HPDE6-E6E7 (cell line): ENCODE results near the gene SMAD3.

Source experiments
- DNase-seq: peaks from one replicate; pipeline ENCODE4 v3.0.0; 2011; ENCODE audit warnings: missing footprints; ENCODE audit errors: extremely low spot score

Gene SMAD3

DNA sequence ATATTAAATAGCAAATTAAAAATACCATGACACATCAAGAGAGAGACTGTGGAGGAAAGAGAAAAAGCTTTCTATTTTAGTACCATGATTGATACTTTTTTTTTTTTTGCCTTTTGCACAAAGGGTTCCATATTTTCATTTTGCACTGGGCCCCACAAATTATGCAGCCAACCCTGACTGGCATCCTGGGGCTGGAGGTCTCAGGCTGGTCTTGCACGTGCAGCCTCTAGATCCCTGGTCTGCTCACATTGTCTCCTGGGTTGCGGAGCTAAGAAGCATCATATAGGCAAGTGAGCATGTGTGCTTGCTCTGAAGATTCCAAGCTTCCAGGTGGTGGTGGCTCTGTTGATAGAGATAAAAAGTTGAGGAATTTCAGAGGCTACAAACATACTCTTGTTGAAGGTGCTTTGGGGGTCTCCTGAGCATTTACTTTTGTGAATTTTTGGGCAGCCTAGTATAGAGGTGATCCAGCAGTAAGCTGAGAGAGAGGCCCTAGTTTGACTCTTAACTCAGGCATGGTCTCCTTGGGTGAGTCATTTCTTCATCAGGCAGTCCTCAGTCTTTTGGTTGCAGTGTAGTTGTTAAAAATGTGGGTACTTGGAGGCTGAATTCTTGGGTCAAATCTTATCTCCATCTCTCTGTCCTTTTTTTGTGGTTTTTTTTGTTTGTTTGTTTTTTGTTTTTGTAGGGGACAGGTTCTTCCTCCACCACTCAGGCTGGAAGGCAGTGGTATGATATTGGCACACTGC is 31.3 kb downstream of the SMAD3 start:
- DNase-seq: no peak

DNA sequence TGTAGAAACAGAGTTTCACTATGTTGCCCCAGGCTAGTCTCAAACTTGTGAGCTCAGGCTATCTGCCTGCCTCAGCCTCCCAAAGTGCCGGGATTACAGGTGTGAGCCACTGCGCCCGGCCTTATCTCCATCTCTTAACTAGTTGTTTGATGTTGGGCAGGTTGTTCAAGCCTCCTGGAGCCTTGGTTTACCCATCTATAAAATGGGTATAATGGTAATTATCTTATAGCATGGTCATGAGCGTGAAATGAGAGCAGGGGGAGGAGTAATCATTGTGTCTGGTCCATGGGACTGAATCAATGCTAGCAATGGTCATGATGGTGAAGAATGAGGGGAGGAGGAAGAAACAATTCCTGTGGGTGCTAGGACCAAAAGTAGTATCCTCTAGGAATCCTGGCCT is 32.0 kb downstream of the SMAD3 start:
- no peak for DNase-seq

DNA sequence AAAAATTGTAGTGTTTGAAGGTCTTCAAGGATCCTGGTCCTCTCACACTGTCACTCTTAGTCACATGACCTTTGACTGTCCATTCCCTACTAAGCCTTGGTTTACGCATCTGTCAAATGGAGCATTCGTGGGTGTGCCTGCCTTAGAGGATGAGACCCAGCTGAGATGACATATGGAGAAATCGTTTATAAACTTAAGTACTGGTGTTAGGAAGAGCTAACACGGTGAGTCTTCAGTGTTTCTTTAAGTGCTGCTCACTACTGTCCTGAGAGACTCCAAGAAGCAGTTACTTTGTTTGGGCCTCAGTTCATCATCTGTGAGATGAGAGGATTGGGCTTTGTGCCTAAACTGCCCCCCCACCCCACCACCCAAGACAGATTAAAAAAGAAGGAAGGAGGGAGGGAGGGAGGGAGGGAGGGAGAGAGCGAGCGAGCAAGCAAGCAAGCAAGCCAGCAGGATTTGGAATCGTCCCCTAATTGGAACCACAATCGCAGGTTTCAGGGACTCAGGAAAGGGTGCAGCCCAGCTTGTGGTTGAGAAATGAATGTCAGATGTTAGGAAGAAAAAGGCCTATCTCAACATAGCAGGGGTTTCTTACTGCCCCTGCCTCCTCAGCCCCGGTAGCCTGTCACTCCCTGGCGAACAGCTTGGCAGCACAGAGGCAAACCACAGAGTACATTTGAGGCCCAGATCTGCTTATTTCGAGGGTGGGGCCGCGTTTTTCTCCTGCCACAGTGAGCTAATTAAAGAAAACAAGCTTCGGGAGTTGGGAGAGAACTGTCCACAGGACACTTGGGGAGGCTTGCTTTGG is 32.7 kb downstream of the SMAD3 start:
- no peak for DNase-seq

DNA sequence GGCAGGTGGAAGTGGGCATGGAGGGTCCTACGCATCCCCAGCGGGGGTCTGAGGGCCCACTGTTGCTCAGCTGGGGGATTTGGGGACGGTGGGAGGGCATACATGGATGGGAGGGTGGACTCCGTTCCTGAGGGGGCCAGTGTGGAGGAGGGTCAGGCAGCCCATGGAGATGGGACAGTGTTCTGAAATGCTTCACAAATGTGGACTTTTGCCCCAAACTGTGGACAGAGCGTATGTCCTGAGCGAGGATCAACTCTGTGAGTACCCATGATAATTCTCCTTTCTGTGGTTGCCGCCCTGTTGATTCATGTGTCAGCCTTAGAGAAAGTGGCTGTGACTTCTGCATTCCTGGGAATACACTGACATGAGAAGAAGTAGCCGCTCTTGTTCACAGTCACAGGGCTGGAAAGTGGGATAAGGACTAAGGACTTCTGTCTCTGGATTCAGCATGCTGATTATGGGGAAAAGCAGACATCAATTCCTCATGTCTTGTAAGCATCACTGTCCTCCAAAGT is 33.4 kb downstream of the SMAD3 start:
- DNase-seq: no peak

DNA sequence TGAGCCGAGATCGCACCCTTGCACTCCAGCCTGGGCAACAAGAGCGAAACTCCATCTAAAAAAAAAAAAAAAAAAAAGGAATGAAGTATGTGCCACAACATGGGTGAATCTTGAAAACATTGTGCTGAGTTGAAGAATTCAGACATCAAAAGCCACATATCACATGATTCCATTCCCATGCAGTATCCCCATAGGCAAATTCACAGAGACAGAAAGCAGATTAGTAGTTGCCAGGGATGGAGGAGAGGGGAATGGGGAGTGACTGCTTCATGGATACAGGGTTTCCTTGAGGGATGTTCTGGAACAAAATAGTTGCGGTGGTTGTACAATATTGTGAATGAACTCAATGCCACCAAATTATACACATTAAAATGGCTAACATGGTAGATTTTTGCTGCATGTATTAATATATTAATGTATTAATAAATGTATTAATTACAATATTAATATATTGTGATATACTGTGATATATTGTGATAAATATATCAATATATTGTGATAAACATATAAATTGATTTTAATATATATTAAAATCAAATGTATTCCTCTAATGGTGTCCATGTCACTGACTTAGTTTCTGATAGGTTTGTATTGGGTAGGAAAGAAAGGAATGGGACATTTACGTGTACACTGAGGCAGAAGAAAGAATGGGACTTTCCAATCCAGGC is 34.9 kb downstream of the SMAD3 start:
- DNase-seq: no peak

DNA sequence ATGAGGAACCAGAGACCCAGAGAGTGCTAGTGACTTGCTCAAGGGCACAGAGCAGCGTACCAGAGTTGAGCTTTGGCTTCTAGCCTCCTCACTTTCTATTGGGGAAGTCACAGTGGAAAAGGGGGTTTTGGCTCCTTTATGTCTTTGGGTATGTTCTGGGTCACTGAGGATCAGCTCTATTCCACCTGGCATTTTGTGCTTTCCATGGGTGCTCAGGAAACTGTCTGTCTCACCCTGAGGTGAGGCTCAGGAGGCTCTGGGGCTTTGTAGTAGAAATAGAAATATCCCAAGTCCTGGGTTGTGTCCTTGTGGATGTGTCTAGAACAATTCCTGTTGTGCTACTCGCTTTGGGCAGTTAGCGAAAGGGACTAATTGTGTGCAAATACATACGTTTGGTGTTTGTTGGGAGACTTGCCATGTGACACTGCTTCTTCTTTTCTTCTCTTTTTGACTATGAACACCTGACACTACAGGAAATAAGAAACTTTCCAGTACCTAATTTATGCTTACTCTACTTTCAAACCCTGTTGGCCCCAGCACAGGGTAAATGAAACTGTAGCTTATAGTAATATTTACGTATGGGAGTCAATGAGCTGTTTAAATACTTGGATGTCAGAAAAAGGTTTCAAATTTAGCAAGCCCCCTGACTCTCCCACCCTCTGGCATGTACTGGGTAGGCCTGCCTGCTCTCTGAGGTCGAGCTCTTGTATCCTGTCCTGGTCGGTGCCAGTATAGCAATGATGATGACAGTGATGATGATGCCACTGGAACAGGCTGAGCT is 35.6 kb downstream of the SMAD3 start:
- DNase-seq: no peak

DNA sequence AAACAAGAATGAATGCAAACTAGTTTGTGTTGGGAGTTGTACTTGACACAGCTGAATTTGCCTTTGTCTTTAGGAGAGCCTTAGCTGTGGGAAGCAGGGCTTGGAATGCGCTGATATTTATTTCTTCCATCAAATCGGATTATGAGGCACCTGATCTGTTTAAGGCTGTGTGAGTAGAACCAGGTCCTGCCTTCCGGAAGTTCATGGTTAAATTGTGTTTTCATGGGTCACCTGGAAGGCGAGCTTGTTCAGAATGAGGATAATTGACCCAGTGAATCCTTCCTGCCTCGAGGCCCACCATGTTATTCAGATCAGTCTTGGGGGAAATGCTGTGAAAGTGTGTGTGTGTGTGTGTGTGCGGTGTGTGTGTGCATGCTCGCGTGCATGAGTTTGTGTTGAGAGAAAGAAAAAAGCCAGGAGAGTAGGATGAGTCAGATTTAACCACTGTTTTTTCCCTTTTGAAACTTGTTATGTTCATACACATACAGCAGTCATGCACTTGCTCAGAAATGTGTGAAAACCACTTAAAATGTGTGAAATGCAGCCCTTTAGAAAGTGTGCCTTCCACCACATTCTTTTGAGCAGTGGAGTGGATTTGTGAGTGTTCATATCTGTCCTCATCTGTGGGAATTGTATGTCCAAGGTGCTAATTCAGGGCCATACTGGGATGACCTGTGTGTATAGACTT is 36.7 kb downstream of the SMAD3 start:
- DNase-seq: no peak

DNA sequence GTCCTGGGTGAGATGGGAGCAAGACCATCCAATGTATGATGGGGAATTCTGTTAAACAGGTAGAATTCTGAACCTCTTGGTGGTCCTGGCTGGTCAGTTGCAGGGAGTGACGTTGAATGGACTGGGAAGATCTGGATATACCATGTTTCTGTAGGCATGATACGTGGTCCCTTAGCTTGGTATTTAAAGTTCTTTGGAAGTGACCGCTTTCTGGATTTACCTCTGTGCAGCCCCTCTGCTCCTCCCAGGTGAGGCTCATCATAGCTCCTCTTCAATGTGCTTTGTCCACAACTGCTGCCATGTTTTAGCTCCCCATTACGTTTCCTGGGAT is 37.2 kb downstream of the SMAD3 start:
- DNase-seq: no peak

DNA sequence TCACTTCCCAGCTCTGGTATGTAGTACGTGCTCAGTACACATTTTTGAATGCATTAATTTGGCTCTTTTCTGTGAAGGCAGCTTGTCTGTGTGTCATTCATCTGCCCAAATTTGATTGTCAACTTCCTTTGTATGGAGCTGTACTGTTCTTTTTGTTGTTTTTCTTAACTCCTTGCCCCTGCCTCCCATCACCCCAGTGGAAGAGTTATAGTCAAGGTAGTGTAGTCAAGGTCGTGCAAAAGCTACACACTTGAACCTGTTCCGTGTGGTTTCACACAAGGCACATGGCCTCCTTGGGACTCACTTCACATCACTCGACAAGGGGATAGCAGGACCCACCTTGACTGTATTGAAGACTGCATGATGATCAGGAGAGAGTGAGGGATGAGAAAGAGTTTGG is 37.6 kb downstream of the SMAD3 start:
- no peak for DNase-seq

DNA sequence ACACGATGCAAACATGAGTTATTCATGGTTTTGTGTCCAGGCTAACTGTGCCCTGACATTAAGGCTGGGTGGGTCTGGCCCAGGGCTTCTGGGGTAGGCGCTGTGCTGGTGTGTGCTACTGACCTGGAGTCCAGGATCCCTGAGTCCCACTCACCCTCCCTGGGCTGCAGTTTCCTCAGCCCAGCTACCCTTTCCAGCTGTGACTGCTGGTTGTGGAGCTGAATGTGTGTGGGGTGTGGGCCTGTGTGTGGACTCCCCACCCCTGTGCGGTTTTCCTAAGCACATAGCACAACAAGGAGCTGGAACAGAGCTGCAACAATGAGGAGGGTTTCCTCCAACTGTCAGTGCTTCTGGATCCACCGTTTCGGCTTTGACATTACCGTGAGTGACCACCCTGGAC is 38.0 kb downstream of the SMAD3 start:
- no peak for DNase-seq

DNA sequence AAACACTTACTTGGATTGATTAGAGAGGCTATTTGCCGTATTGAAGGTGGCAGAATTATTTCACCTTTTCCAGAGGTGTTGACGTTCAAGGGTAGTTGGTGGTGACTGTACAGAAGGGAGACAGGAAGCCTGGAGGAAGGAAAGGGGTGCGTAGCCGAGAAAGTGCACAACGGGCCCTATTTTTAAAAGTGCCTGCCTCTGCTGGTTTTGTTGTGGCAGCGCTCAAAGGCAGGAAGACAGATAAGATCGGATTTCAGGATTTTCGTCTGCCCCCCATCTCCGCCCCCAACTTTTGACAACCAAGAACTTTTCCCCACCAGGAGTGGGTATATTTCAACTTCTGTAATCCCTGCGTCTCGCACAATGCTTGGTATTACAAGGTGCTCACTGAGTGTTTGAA is 38.5 kb downstream of the SMAD3 start:
- no peak for DNase-seq

DNA sequence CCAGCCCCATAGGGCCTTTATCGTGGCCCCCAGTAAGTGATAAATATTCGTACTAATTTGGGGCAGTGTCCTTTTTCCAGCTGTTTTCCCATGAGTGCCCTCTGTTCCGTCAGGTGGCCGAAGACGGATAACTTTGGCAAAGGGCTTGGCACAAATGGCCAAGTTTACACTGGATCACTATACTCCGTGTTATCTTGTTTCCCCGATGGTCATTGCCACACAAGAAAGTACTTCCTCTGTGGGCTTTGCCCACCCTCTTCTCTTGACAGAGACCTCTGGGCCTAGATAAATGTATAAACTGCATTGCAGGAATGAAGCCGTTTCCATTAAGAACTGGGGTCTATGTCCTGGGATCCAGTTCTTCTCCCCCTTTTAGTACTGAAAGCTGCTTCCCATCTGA is 39.1 kb downstream of the SMAD3 start:
- no peak for DNase-seq

DNA sequence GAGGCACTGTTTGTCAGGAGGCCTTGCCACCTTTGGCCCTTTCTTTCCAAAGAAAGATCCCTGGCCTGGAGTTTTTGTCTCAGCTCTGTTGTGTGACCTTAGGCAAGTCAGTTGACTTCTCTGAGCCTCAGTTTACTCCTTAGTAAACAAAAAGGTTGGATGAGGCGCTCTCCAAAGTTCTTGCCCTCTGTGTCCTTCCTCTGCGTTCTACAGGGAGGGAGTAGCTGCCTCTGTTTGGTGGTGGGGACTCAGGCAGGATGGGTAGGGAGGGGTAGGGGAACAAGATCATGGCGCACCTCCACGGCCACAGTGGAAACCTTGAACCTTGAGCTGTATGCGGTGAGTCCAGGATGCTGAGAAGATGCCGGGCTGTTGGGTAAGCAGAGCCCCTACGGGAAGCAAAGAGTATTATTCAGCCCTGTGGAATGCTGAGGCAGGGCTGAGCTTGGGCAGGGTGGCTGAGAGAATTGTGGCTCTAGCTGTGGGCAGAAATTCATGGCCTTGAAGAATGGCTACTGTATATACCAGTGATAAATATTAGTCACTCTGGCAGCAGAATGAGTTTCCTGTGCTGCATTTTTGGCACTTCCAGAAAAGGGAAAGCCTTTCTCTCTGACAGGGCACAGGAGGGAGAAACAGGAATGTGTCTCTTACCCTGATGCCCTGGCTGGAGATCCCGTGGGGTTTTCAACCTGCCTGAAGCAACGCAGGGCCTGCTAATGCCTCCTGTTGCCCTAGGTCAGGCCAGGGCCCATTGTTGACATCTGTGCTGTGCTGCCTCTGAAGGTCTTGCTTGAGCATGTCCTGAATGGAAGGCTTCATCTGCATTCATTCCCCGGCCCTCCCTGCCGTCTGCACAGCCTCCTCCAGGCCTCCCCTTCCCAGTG is 39.9 kb downstream of the SMAD3 start:
- DNase-seq: peak; percentile 96

DNA sequence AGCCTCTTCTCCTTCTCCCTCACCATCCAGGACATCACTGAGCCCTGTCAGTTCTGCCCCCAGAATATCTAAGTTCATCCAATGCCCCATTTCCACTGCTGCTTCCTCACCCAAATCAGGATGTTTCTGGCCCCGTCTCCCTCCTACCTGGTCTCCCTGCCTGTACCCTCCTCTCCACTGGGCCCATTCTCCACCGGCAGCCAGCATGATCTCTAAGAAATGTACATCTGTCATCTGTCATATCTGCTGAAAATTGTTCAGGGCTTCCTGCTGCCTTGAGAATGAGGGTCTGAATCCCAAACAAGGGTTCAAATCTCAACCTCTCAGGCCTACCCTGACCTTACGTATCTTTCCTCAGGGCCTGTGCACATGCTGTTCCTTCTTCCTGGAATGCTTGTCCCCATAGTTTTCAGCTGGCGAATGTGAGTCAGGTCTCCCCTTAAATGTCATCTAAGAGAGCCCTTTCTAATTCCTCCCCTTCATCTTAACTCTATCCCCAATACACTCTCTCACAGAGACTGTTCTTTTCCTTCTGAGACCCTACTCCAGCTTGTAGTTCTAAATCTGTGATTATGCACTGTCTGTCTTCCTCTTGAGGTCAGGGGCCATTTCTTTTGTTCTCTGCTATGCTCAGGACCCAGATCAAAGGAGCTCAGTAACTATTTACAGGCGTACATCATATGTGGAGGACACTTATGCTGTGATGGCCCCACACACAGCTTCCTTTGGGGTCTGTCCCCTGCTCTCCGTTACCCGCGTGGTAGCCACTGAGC is 40.8 kb downstream of the SMAD3 start:
- no peak for DNase-seq

DNA sequence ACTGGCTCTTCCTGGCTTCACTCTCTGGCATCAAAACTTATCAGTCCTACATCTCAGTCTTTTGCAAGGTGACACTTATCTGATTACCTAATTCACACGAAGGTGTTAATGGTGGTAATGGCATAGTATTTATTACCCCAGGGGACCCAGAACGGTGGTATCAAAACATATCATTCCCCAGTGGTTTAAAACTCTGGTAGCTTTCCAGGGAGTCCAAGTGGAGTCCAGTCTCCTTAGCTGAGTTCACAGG is 41.3 kb downstream of the SMAD3 start:
- no peak for DNase-seq

DNA sequence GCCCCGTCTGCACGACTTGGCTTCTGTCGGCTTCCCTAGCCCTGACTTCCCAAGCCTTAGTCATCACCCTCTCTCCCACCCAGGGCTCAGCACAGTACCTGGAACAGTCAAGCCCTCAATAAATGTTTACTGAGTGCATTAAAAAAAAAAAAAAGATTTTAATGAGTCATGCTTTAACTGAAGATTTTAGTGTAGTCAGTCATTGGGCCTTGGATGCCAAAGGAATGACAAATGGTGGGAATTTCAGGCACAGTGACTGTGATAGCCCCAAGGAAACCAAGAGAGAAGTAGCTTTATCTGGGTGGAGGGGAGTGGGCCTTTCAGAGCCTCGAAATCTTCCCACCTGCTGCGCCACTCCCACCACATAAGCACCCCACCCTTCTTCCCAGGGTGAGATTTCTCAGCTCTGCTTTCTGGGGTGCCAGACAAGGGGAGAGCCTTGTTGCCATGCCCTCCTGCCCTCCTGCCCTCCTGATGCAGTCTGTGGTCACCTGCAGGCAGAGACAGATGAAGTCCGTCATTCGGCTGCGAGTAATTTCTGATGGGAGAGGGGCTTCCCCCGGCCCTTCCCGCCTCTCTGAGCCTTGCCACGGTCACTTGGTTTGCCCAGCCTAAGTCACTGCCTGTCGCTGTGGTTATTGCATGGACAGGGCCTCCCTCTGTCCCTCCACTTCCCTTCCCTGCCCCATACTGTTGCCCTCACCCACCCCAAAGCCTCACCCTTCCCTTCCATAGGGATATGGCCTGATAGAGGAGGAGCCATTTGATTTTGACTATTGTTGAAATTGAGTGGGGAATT is 41.8 kb downstream of the SMAD3 start:
- DNase-seq: peak; percentile 94

DNA sequence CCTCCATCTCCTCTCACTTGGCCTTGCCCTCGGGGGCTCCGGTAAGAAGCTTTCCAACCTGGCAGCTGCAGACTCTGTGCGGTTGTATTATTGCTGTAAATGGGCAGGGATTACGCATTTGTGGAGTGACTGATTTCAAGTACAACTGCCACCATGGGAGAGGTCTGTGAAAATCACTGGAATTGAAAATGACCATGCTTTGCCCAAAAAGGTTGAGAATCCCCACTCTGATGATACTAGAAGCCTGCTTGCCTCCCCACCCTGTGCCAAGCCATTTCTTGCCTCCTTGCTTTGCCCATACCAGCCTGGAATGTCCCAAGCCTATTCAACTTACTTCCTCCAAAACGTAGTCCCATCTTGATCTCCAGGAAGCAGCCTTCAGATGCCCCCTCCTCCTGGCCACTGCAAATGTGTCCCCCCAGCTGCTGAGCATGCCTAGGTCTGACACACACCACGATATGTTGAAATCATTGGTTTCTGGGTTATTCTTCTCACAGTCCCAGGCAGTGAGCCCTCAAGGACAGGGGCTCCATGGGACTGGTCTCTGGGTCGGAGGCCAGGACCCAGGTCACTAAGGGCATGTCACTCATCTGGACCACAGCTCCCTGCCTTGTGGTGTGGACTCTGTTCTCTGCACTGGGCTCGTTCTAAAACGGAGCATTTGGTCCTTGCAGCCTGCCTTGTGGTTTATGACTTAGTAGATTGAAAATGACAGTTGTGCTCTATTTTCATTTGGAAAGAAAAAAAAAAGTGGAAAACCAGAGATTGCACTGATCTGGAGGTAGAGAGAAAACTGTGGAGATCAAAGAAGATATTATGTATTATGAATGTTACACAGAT is 42.9 kb downstream of the SMAD3 start:
- no peak for DNase-seq
